ENCODE measurements around the gene MYH7.

The MYH7 gene

DNA sequence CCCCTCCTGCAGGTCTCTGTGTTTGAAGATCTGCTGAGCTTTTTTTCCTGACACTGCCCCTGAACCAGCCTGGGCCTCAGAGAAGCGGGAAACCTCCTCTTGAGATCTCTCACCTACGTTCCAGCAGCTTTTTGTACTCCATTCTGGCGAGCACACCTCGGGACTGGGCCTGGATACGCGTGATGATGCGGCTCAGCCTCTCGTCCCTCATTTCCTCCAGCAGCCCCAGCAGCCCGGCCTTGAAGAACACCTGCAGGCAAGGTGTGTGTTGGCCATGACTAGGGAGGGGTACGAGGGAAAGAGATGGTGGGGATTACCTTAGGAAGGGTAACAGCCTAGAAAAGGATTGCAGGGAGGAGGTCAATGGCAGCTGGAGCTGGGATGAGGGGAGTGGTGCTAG lies 10.3 kb downstream of the MYH7 start:
- no peak for ATAC-seq
- TF ChIP-seq, protein P1, sequence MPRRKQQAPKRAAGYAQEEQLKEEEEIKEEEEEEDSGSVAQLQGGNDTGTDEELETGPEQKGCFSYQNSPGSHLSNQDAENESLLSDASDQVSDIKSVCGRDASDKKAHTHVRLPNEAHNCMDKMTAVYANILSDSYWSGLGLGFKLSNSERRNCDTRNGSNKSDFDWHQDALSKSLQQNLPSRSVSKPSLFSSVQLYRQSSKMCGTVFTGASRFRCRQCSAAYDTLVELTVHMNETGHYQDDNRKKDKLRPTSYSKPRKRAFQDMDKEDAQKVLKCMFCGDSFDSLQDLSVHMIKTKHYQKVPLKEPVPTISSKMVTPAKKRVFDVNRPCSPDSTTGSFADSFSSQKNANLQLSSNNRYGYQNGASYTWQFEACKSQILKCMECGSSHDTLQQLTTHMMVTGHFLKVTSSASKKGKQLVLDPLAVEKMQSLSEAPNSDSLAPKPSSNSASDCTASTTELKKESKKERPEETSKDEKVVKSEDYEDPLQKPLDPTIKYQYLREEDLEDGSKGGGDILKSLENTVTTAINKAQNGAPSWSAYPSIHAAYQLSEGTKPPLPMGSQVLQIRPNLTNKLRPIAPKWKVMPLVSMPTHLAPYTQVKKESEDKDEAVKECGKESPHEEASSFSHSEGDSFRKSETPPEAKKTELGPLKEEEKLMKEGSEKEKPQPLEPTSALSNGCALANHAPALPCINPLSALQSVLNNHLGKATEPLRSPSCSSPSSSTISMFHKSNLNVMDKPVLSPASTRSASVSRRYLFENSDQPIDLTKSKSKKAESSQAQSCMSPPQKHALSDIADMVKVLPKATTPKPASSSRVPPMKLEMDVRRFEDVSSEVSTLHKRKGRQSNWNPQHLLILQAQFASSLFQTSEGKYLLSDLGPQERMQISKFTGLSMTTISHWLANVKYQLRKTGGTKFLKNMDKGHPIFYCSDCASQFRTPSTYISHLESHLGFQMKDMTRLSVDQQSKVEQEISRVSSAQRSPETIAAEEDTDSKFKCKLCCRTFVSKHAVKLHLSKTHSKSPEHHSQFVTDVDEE (CRISPR knock-in tag; IDR thresholded peaks at IDR 0.05), result no peak
- no peak for TF ChIP-seq TCF4 (CRISPR knock-in tag; IDR thresholded peaks at IDR 0.05; ENCODE audit: borderline replicate concordance)
- TF ChIP-seq ZNF70 (CRISPR knock-in tag; IDR thresholded peaks at IDR 0.05), result no peak
- TF ChIP-seq ESRRG (CRISPR knock-in tag; IDR thresholded peaks at IDR 0.05), result no peak
- TF ChIP-seq ISL1 (CRISPR knock-in tag; IDR thresholded peaks at IDR 0.05), result no peak
- TF ChIP-seq, protein P2, sequence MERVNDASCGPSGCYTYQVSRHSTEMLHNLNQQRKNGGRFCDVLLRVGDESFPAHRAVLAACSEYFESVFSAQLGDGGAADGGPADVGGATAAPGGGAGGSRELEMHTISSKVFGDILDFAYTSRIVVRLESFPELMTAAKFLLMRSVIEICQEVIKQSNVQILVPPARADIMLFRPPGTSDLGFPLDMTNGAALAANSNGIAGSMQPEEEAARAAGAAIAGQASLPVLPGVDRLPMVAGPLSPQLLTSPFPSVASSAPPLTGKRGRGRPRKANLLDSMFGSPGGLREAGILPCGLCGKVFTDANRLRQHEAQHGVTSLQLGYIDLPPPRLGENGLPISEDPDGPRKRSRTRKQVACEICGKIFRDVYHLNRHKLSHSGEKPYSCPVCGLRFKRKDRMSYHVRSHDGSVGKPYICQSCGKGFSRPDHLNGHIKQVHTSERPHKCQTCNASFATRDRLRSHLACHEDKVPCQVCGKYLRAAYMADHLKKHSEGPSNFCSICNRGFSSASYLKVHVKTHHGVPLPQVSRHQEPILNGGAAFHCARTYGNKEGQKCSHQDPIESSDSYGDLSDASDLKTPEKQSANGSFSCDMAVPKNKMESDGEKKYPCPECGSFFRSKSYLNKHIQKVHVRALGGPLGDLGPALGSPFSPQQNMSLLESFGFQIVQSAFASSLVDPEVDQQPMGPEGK (CRISPR knock-in tag; IDR thresholded peaks at IDR 0.05; ENCODE audit: borderline replicate concordance), result no peak
- TF ChIP-seq CSDC2 (CRISPR knock-in tag; IDR thresholded peaks at IDR 0.05), result no peak
- TF ChIP-seq, protein P3, sequence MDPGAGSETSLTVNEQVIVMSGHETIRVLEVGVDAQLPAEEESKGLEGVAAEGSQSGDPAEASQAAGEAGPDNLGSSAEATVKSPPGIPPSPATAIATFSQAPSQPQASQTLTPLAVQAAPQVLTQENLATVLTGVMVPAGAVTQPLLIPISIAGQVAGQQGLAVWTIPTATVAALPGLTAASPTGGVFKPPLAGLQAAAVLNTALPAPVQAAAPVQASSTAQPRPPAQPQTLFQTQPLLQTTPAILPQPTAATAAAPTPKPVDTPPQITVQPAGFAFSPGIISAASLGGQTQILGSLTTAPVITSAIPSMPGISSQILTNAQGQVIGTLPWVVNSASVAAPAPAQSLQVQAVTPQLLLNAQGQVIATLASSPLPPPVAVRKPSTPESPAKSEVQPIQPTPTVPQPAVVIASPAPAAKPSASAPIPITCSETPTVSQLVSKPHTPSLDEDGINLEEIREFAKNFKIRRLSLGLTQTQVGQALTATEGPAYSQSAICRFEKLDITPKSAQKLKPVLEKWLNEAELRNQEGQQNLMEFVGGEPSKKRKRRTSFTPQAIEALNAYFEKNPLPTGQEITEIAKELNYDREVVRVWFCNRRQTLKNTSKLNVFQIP (CRISPR knock-in tag; IDR thresholded peaks at IDR 0.05; ENCODE audit: borderline replicate concordance, low read depth), result no peak
- TF ChIP-seq OSR1 (CRISPR knock-in tag; IDR thresholded peaks at IDR 0.05), result no peak
- TF ChIP-seq, protein P4, sequence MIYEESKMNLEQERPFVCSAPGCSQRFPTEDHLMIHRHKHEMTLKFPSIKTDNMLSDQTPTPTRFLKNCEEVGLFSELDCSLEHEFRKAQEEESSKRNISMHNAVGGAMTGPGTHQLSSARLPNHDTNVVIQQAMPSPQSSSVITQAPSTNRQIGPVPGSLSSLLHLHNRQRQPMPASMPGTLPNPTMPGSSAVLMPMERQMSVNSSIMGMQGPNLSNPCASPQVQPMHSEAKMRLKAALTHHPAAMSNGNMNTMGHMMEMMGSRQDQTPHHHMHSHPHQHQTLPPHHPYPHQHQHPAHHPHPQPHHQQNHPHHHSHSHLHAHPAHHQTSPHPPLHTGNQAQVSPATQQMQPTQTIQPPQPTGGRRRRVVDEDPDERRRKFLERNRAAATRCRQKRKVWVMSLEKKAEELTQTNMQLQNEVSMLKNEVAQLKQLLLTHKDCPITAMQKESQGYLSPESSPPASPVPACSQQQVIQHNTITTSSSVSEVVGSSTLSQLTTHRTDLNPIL (CRISPR knock-in tag; IDR thresholded peaks at IDR 0.05; ENCODE audit: low read depth), result no peak
- TF ChIP-seq PPARA (CRISPR knock-in tag; IDR thresholded peaks at IDR 0.05; ENCODE audit: borderline replicate concordance), result no peak
- TF ChIP-seq, protein P5, sequence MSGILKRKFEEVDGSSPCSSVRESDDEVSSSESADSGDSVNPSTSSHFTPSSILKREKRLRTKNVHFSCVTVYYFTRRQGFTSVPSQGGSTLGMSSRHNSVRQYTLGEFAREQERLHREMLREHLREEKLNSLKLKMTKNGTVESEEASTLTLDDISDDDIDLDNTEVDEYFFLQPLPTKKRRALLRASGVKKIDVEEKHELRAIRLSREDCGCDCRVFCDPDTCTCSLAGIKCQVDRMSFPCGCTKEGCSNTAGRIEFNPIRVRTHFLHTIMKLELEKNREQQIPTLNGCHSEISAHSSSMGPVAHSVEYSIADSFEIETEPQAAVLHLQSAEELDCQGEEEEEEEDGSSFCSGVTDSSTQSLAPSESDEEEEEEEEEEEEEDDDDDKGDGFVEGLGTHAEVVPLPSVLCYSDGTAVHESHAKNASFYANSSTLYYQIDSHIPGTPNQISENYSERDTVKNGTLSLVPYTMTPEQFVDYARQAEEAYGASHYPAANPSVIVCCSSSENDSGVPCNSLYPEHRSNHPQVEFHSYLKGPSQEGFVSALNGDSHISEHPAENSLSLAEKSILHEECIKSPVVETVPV (CRISPR knock-in tag; IDR thresholded peaks at IDR 0.05), result no peak
- no peak for TF ChIP-seq ARNTL (CRISPR knock-in tag; IDR thresholded peaks at IDR 0.05; ENCODE audit: borderline replicate concordance, low read depth)
- TF ChIP-seq ZNF8 (CRISPR knock-in tag; IDR thresholded peaks at IDR 0.05), result no peak
- TF ChIP-seq GLIS3 (CRISPR knock-in tag; IDR thresholded peaks at IDR 0.05), result no peak
- no peak for TF ChIP-seq ZNF565 (CRISPR knock-in tag; conservative IDR thresholded peaks at IDR 0.05; ENCODE audit: low read depth)
- no peak for TF ChIP-seq BACH2 (CRISPR knock-in tag; IDR thresholded peaks at IDR 0.05; ENCODE audit: borderline replicate concordance)
- TF ChIP-seq RARB (CRISPR knock-in tag; IDR thresholded peaks at IDR 0.05), result no peak
- TF ChIP-seq SNAI2 (CRISPR knock-in tag; IDR thresholded peaks at IDR 0.05), result no peak
- no peak for TF ChIP-seq TOX (CRISPR knock-in tag; IDR thresholded peaks at IDR 0.05; ENCODE audit: borderline replicate concordance)

DNA sequence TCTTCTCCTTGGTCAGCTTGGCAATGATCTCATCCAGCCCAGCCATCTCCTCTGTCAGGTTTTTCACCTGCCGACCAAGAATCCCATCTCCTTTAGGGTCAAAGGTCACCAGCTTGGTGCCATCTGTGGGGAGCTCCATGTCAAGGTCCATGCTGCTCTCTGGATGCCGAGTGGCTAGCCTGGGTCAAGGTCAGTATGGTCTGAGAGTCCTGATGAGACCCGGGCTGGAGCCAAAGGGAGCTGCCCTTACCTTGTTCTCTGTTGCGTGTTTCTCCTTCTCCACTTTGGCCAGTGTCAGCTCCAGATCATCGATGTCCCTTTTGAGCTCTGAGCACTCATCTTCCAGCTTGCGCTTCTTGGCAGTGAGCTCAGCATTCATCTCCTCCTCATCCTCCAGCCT lies 11.8 kb downstream of the MYH7 start:
- no peak for ATAC-seq
- TF ChIP-seq, protein P4 (CRISPR knock-in tag; IDR thresholded peaks at IDR 0.05; ENCODE audit: low read depth), result no peak
- no peak for TF ChIP-seq OSR1 (CRISPR knock-in tag; IDR thresholded peaks at IDR 0.05)
- no peak for TF ChIP-seq ZNF8 (CRISPR knock-in tag; IDR thresholded peaks at IDR 0.05)
- TF ChIP-seq ESRRG (CRISPR knock-in tag; IDR thresholded peaks at IDR 0.05), result no peak
- TF ChIP-seq, protein P3 (CRISPR knock-in tag; IDR thresholded peaks at IDR 0.05; ENCODE audit: borderline replicate concordance, low read depth), result no peak
- no peak for TF ChIP-seq PPARA (CRISPR knock-in tag; IDR thresholded peaks at IDR 0.05; ENCODE audit: borderline replicate concordance)
